SH-SY5Y (cell line): ENCODE data around the gene TRIB2.

Experiments used
- GATA2 ChIP-seq: IDR thresholded peaks from 2 replicates; pipeline ENCODE4 v1.6.1; 2011; ENCODE audit warnings: mild to moderate bottlenecking, low read depth, low read length
- GATA3 ChIP-seq: IDR thresholded peaks from 2 replicates; pipeline ENCODE4 v1.6.1; 2011; ENCODE audit warnings: low read depth, mild to moderate bottlenecking, low read length, moderate library complexity

The TRIB2 gene

GRCh38 chr2:12734914-12735654 lies 18.3 kb downstream of the TRIB2 start:
- TF ChIP-seq GATA2 (no peak), GATA3 (no peak)

GRCh38 chr2:12737297-12737696 lies 20.6 kb downstream of the TRIB2 start:
- TF ChIP-seq GATA3 (no peak), GATA2 (no peak)

- TF ChIP-seq GATA2 (no peak), GATA3 (no peak)
Observed at GRCh38 chr2:12737738-12738485, 21.2 kb downstream of the TRIB2 start.

GRCh38 chr2:12739721-12740254 lies 23.1 kb downstream of the TRIB2 start:
- TF ChIP-seq GATA3, result no peak
- TF ChIP-seq GATA2, result no peak

- TF ChIP-seq GATA3 (no peak), GATA2 (no peak)
Observed at GRCh38 chr2:12741380-12741779, 24.6 kb downstream of the TRIB2 start.

- no peak for TF ChIP-seq GATA3
- no peak for TF ChIP-seq GATA2
Observed at GRCh38 chr2:12742891-12743290, 26.2 kb downstream of the TRIB2 start.

- TF ChIP-seq GATA3 (no peak), GATA2 (no peak)
Observed at GRCh38 chr2:12750166-12750905, 33.6 kb downstream of the TRIB2 start.

GRCh38 chr2:12754643-12755042 lies 37.9 kb downstream of the TRIB2 start:
- TF ChIP-seq GATA2 (no peak), GATA3 (no peak)

- TF ChIP-seq GATA3 (peak; percentile 94), GATA2 (peak; percentile 96)
Observed at GRCh38 chr2:12755384-12755783, 38.6 kb downstream of the TRIB2 start.

- TF ChIP-seq GATA2, result no peak
Observed at GRCh38 chr2:12759248-12759647, 42.5 kb downstream of the TRIB2 start.

- TF ChIP-seq GATA2 (no peak), GATA3 (no peak)
Observed at GRCh38 chr2:12761104-12761503, 44.4 kb downstream of the TRIB2 start.

- TF ChIP-seq GATA2, result no peak
Observed at GRCh38 chr2:12762337-12762736, 45.6 kb downstream of the TRIB2 start.

GRCh38 chr2:12762976-12763375 lies 46.2 kb downstream of the TRIB2 start:
- TF ChIP-seq GATA3 (no peak), GATA2 (no peak)

GRCh38 chr2:12763486-12763885 lies 46.8 kb downstream of the TRIB2 start:
- TF ChIP-seq GATA2 (no peak), GATA3 (no peak)
